GM19467 (cell line): ENCODE data around the gene ZDHHC8.

ENCODE experiments used
- ATAC-seq: cut with Tn5 transposase; IDR thresholded peaks from one replicate; pipeline ENCODE4 v1.9.1; 2021; ENCODE audit warnings: mild to moderate bottlenecking, moderate library complexity; ENCODE audit not compliant: unreplicated experiment

The ZDHHC8 gene

GRCh38 chr22:20113551-20114310, 17.9 kb upstream of the ZDHHC8 start:
- no peak for ATAC-seq

- no peak for ATAC-seq
These were observed 16.8 kb upstream of the ZDHHC8 start for GRCh38 chr22:20114506-20115475.

- ATAC-seq: no peak
These were observed 15.8 kb upstream of the ZDHHC8 start, which contains the start of gene RANBP1 for GRCh38 chr22:20115691-20116375. TSS of gene RANBP1 (plus strand) at chr22:20116104. CDS start at chr22:20116185, 81 bp downstream.

- ATAC-seq: no peak
These were observed 15.1 kb upstream of the ZDHHC8 start for GRCh38 chr22:20116376-20116950.

- ATAC-seq: peak; percentile 71
These were observed 14.5 kb upstream of the ZDHHC8 start, which contains the start of gene TRMT2A for GRCh38 chr22:20116951-20117632. TSS of gene TRMT2A (minus strand) at chr22:20117226. CDS start at chr22:20116906, 320 bp downstream.

GRCh38 chr22:20117633-20118299, 13.8 kb upstream of the ZDHHC8 start:
- ATAC-seq: peak; percentile 9

- ATAC-seq: no peak
These were observed 13.1 kb upstream of the ZDHHC8 start for GRCh38 chr22:20118300-20119020.

GRCh38 chr22:20121856-20122415, 9.7 kb upstream of the ZDHHC8 start:
- no peak for ATAC-seq

- ATAC-seq: no peak
These were observed 8.1 kb upstream of the ZDHHC8 start for GRCh38 chr22:20123366-20124082.

- ATAC-seq: no peak
These were observed 7.4 kb upstream of the ZDHHC8 start for GRCh38 chr22:20124083-20124787.

- no peak for ATAC-seq
These were observed 6.1 kb upstream of the ZDHHC8 start for GRCh38 chr22:20125201-20126174.

- ATAC-seq: no peak
These were observed 5.1 kb upstream of the ZDHHC8 start for GRCh38 chr22:20126284-20127029.

GRCh38 chr22:20127318-20127868, 4.2 kb upstream of the ZDHHC8 start:
- ATAC-seq: no peak

GRCh38 chr22:20127869-20128618, 3.6 kb upstream of the ZDHHC8 start:
- no peak for ATAC-seq

GRCh38 chr22:20128619-20128901, 3.0 kb upstream of the ZDHHC8 start:
- ATAC-seq: no peak
